ENCODE results near the gene MAP3K12. TPM values are rescaled to one million over a fixed set of nuclear protein-coding genes. Genes with fewer than 3 reads are reported as not detected.

The MAP3K12 gene
- total and polyA plus RNA-seq, 2 of the 13 experiments (the other 11 are each of a cell fraction or from before 2014, with no cell fraction given), result 0.20 to 1.1 TPM

- TF ChIP-seq, protein P1, sequence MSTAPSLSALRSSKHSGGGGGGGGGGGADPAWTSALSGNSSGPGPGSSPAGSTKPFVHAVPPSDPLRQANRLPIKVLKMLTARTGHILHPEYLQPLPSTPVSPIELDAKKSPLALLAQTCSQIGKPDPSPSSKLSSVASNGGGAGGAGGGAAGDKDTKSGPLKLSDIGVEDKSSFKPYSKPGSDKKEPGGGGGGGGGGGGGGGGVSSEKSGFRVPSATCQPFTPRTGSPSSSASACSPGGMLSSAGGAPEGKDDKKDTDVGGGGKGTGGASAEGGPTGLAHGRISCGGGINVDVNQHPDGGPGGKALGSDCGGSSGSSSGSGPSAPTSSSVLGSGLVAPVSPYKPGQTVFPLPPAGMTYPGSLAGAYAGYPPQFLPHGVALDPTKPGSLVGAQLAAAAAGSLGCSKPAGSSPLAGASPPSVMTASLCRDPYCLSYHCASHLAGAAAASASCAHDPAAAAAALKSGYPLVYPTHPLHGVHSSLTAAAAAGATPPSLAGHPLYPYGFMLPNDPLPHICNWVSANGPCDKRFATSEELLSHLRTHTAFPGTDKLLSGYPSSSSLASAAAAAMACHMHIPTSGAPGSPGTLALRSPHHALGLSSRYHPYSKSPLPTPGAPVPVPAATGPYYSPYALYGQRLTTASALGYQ (CRISPR knock-in tag; IDR thresholded peaks at IDR 0.05), result peak; percentile 39; the same call in 1 of the 2 replicates
- TF ChIP-seq ZNF75D (CRISPR knock-in tag; IDR thresholded peaks at IDR 0.05; ENCODE audit: borderline replicate concordance) (no peak), ZNF407 (CRISPR knock-in tag; IDR thresholded peaks at IDR 0.05; ENCODE audit: not compliant biosample characterization) (no peak), HBP1 (CRISPR knock-in tag; IDR thresholded peaks at IDR 0.05; ENCODE audit: low read depth) (0 out of 2 replicates have a peak, but pooled peaks have one; percentile 75), KAT7 (CRISPR knock-in tag; IDR thresholded peaks at IDR 0.05; ENCODE audit: borderline replicate concordance) (peak; percentile 73; the same call in 1 of the 2 replicates), HOXA5 (CRISPR knock-in tag; IDR thresholded peaks at IDR 0.05) (0 out of 2 replicates have a peak, but pooled peaks have one; percentile 18), ATF1 (CRISPR knock-in tag; IDR thresholded peaks at IDR 0.05) (peak; percentile 91), TCF7L2 (IDR thresholded peaks at IDR 0.05; ENCODE audit: low read depth, low read length) (no peak), GZF1 (CRISPR knock-in tag; IDR thresholded peaks at IDR 0.05) (no peak), STAG1 (CRISPR knock-in tag; IDR thresholded peaks at IDR 0.05) (peak; percentile 21; the same call in 1 of the 2 replicates)
- TF ChIP-seq, protein P2, sequence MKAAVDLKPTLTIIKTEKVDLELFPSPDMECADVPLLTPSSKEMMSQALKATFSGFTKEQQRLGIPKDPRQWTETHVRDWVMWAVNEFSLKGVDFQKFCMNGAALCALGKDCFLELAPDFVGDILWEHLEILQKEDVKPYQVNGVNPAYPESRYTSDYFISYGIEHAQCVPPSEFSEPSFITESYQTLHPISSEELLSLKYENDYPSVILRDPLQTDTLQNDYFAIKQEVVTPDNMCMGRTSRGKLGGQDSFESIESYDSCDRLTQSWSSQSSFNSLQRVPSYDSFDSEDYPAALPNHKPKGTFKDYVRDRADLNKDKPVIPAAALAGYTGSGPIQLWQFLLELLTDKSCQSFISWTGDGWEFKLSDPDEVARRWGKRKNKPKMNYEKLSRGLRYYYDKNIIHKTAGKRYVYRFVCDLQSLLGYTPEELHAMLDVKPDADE (CRISPR knock-in tag; IDR thresholded peaks at IDR 0.05), result no peak
- TF ChIP-seq, protein P3, sequence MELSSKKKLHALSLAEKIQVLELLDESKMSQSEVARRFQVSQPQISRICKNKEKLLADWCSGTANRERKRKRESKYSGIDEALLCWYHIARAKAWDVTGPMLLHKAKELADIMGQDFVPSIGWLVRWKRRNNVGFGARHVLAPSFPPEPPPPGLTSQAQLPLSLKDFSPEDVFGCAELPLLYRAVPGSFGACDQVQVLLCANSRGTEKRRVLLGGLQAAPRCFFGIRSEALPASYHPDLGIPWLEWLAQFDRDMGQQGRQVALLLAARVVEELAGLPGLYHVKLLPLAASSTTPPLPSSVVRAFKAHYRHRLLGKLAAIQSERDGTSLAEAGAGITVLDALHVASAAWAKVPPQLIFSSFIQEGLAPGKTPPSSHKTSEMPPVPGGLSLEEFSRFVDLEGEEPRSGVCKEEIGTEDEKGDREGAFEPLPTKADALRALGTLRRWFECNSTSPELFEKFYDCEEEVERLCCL (CRISPR knock-in tag; IDR thresholded peaks at IDR 0.05; ENCODE audit: borderline replicate concordance), result no peak
- TF ChIP-seq, protein P4, sequence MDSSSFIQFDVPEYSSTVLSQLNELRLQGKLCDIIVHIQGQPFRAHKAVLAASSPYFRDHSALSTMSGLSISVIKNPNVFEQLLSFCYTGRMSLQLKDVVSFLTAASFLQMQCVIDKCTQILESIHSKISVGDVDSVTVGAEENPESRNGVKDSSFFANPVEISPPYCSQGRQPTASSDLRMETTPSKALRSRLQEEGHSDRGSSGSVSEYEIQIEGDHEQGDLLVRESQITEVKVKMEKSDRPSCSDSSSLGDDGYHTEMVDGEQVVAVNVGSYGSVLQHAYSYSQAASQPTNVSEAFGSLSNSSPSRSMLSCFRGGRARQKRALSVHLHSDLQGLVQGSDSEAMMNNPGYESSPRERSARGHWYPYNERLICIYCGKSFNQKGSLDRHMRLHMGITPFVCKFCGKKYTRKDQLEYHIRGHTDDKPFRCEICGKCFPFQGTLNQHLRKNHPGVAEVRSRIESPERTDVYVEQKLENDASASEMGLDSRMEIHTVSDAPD (CRISPR knock-in tag; IDR thresholded peaks at IDR 0.05), result no peak; the same call in 1 of the 2 replicates
These were observed 47.5 kb downstream of the MAP3K12 start, which contains the start of gene PCBP2 (continued) for GRCh38 chr12:53451661-53452158.

Data from HepG2 (cell line).